Measurements from ENCODE around the gene STK32B.

- TF ChIP-seq, protein P1, sequence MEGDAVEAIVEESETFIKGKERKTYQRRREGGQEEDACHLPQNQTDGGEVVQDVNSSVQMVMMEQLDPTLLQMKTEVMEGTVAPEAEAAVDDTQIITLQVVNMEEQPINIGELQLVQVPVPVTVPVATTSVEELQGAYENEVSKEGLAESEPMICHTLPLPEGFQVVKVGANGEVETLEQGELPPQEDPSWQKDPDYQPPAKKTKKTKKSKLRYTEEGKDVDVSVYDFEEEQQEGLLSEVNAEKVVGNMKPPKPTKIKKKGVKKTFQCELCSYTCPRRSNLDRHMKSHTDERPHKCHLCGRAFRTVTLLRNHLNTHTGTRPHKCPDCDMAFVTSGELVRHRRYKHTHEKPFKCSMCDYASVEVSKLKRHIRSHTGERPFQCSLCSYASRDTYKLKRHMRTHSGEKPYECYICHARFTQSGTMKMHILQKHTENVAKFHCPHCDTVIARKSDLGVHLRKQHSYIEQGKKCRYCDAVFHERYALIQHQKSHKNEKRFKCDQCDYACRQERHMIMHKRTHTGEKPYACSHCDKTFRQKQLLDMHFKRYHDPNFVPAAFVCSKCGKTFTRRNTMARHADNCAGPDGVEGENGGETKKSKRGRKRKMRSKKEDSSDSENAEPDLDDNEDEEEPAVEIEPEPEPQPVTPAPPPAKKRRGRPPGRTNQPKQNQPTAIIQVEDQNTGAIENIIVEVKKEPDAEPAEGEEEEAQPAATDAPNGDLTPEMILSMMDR (conservative IDR thresholded peaks at IDR 0.05; ENCODE audit: low read depth, low read length), result no peak
- TF ChIP-seq EZH2 (IDR thresholded peaks at IDR 0.05; ENCODE audit: low read length, unreplicated experiment) (no peak), EZH2phosphoT487 (IDR thresholded peaks at IDR 0.05; ENCODE audit: borderline replicate concordance, low read length) (no peak)
These were observed 61.2 kb downstream of the STK32B start for GRCh38 chr4:5112333-5113095.
